Measurements from ENCODE around the gene TVP23A. TPM values are rescaled to one million over a fixed set of nuclear protein-coding genes. Genes with fewer than 3 reads are reported as not detected.

Gene TVP23A
- total RNA-seq, result under 1 TPM in 3 of 4 donors, not detected in 1; 0.16 to 0.54 (median 0.23) TPM

- Histone ChIP-seq H3K4me3 (peak within 1 kb of the TSS in 1 of 2 donors; percentile 47), H3K27me3 (peaks cover 14% of the 10 kb centered on the region), H3K4me1 (peaks cover 0 to 11% (median 7%) of the 10 kb centered on the region in 3 donors), H3K27ac (peak within 1 kb of the TSS in 1 of 4 donors; percentile 23), H3K9me3 (no peaks in the 10 kb centered on the region), H3K36me3 (no peaks in the 10 kb centered on the region)
- WGBS, 2 donors (ENCODE audit: low coverage in 1 of 2), result 19 to 23% methylated on average over 6 to 10 of the region's 64 CpGs
- ATAC-seq, result peak; percentile 22
- no peak for TF ChIP-seq CTCF (IDR thresholded peaks at IDR 0.05)
- TF ChIP-seq POLR2AphosphoS5 (IDR thresholded peaks at IDR 0.05), result no peak
- TF ChIP-seq POLR2A (IDR thresholded peaks at IDR 0.05), result no peak
- no peak for TF ChIP-seq EP300 (IDR thresholded peaks at IDR 0.05)
These were observed at the start of gene TVP23A for GRCh38 chr16:10817963-10818941. TVP23A (minus strand) TSS chr16:10818794; CDS start chr16:10818493, 301 bp downstream.

- 87% methylated on average over 5 of the region's 6 CpGs; no CpG with 5 or more reads in 1 of the 2 donors for WGBS, 2 donors (ENCODE audit: low coverage in 1 of 2)
- Histone ChIP-seq H3K4me3 (no peak overlapping the region), H3K27ac (peak overlapping the region in 3 of 4 donors; percentile 9 to 51 (median 11)), H3K9me3 (no peaks in the 10 kb centered on the region), H3K27me3 (peaks cover 39% of the 10 kb centered on the region), H3K36me3 (no peaks in the 10 kb centered on the region), H3K4me1 (peaks cover 0 to 24% (median 0%) of the 10 kb centered on the region in 3 donors)
- ATAC-seq, result no peak
- TF ChIP-seq EP300 (IDR thresholded peaks at IDR 0.05) (no peak), POLR2AphosphoS5 (IDR thresholded peaks at IDR 0.05) (no peak), CTCF (IDR thresholded peaks at IDR 0.05) (no peak), POLR2A (IDR thresholded peaks at IDR 0.05) (no peak)
These were observed 49.6 kb upstream of the TVP23A start for GRCh38 chr16:10868104-10868595.

- TF ChIP-seq EP300 (IDR thresholded peaks at IDR 0.05) (no peak), POLR2A (IDR thresholded peaks at IDR 0.05) (no peak), CTCF (IDR thresholded peaks at IDR 0.05) (no peak)
- no peak for ATAC-seq
- H3K27me3 ChIP-seq, result peaks cover 39% of the 10 kb centered on the region
- H3K4me1 ChIP-seq, result peaks cover 0 to 24% (median 0%) of the 10 kb centered on the region in 3 donors
- H3K36me3 ChIP-seq, result no peaks in the 10 kb centered on the region
- H3K27ac ChIP-seq, result peak overlapping the region in 2 of 4 donors; percentile 3 to 11
- H3K4me3 ChIP-seq, result no peak overlapping the region
- 82 to 86% methylated on average over 6 of the region's 6 CpGs for whole genome bisulfite sequencing, 2 donors (ENCODE audit: low coverage in 1 of 2)
- H3K9me3 ChIP-seq, result no peaks in the 10 kb centered on the region
These were observed 48.6 kb upstream of the TVP23A start for GRCh38 chr16:10867199-10867598.

GRCh38 chr16:10865991-10866966 is 47.7 kb upstream of the TVP23A start:
- no peak for TF ChIP-seq POLR2A (IDR thresholded peaks at IDR 0.05)
- ATAC-seq, result no peak
- Histone ChIP-seq H3K27me3 (peaks cover 30% of the 10 kb centered on the region), H3K27ac (peak overlapping the region in 2 of 4 donors; percentile 3 to 4), H3K4me3 (no peak overlapping the region), H3K4me1 (peaks cover 0 to 24% (median 0%) of the 10 kb centered on the region in 3 donors), H3K9me3 (no peaks in the 10 kb centered on the region), H3K36me3 (no peaks in the 10 kb centered on the region)
- WGBS, 2 donors (ENCODE audit: low coverage in 1 of 2), result 86 to 95% methylated on average over 1 to 3 of the region's 13 CpGs

GRCh38 chr16:10862438-10862837 is 43.8 kb upstream of the TVP23A start:
- Histone ChIP-seq H3K36me3 (no peaks in the 10 kb centered on the region), H3K4me1 (peaks cover 0 to 12% (median 0%) of the 10 kb centered on the region in 3 donors), H3K27me3 (peaks cover 18% of the 10 kb centered on the region), H3K9me3 (no peaks in the 10 kb centered on the region), H3K27ac (no peak overlapping the region), H3K4me3 (no peak overlapping the region)
- WGBS, 2 donors (ENCODE audit: low coverage in 1 of 2), result 63 to 64% methylated on average over 2 of the region's 2 CpGs
- TF ChIP-seq POLR2A (IDR thresholded peaks at IDR 0.05) (no peak), EP300 (IDR thresholded peaks at IDR 0.05) (no peak), CTCF (IDR thresholded peaks at IDR 0.05) (no peak), POLR2AphosphoS5 (IDR thresholded peaks at IDR 0.05) (no peak)
- ATAC-seq, result peak; percentile 50

Data from gastroesophageal sphincter (tissue), 4 donors.